ENCODE data around the gene COBL.

COBL gene

DNA sequence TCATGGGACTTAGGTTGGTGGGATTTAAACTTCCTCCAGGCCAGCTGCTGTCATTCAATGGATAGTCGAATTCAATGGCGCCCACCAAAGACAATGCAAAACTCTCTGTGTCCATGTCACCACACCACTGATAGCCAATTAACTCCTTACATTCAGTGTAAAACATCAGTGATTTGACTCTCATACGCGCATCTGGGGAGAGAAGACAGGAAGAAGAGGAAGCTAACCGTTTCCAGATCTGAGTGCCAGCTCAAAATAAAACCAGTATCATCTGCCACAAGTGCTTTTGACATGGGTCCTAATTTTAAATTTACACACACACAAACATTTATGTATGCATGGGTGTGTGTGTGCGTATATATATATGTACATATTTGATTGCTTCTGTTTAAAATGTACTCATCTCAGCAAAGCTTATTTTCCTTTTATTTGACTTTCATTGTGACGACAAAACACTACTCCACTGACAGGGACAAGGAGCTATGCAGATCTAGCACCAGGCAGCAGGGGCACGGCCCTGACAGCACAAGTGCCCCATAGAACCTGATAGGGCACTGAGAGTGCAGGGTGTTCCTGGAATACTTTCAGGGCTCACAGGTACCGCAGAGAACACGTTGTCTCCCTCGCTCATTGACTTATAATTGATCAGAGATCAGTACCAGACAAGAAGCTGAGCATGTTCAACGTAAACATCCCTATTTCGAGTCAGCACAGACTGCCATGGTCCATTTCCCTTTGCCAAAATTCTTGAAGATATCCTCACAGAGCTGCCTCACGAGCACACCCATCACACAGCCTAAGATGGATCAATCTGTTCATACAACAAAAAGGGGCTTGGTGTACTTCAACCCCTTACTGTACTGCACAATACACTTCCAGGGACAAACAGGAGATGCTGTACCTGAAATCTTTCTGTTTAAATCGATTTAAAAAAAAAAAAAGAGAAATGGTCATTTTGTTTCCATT, 176.1 kb downstream of the COBL start:
- no peak for DNase-seq

DNA sequence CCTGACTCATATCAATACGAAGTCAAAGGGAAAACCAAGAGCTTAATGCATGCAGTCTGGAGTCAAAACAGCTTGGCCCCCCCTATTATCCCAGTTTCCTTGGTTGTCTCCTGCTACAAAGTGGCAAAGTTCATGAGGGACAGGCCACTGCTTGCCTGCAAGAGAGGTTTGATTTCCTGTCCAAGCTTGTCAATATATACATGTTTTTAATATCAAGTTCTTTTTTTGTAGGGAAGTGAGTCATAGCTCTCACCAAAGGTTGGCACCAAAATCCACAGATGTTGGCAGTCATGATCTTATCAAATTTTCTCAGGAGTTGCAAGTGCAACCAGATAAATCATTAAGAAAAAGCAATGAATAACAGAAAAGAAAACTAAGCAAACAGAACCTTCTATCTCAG, 176.8 kb downstream of the COBL start:
- DNase-seq = no peak

DNA sequence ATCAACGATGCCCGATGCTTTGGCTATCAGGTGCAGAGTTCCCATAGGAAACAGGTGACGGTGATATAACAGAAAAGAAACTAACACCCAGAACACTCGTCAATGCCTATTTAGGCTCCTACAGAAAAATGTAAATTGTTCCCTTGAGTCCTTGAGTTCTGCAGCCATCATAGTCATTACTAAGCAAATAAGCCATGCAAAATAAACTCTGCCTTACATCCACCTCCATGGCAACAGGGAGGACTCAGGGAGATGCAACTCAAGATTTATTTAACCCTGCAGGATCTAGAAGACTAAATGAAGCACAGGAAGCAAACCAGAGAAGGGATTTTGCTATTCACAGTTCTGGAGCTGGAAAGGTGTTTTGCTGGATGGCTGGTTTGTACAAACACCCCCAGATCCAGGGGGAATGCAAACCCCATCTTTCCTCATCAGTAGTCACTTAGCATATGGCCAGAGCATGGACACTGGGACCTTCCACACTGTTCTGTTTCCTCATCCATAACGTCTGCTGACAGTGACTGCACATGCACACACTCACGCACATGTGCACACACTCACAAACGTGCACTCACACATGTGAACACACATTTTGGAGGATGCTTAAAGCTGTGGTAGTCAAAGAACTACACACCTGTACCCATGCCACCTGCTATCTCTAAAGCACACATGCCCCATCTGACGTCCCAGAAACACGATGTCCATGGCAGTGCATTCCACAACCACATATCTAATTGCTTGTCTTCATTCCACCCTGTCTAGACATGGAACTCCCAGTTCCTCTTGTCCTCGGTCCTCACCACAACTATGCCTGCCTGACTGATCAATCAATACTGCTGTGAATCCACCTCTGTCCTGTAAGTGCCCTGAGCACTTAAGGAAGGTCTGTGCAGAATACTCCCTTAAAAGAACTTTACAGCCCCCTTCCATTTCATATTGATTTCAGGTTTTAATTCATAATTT, 178.2 kb downstream of the COBL start:
- no peak for DNase-seq

DNA sequence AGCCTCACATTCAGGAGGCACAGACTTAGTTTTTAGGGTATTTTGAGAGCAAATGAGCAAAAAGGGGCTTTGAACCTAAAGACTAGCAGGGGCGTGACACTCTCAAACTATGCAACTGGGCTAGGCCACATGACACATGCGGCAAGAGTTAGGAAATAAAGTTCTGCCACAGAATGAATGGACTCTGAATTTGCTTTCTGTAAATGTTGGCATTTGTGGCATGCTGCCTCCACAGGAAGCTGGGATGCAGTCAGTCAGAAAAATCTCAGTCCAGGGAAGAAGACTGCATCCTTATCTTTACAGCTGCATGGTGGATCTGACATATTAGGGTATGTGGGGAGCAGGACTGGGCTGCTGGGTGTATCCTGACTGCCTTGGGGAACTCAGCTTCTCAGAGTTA, 181.0 kb downstream of the COBL start:
- DNase-seq = no peak

DNA sequence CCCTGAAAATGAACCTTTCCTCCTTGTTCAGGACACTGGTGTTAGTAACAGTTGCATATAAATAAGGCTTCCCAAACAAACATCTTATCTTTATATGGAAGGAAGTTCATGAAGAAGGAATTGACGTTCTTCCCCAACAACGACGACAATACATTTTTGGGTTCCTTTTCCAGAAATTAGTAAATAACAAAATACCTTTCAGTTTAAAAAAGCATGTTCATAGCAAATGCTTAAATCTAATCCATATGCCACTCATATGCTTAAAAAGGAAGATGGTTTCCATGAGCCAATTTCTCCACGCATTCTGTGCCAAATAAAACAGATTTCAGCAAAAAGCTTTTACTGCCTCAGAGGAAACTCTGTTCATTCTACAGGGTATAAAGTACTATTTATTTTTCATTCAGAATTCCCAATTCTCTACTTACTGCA, 182.6 kb downstream of the COBL start:
- DNase-seq = no peak

DNA sequence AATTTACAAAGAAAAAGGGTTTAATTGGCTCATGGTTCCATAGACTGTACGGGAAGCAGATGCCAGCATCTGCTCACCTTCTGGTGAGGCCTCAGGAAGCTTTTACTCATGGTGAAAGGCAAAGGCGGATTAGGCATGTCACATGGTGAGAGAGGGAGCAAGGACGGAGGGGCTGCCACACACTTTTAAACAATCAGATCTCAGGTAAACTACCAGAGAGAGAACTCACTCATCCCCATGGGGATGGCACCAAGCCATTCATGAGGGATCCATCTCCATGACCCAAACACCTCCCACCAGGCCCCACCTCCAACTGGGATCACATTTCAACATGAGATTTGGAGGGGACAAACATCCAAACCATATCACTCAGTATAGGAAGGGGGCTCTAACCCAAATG, 183.9 kb downstream of the COBL start:
- no peak for DNase-seq

DNA sequence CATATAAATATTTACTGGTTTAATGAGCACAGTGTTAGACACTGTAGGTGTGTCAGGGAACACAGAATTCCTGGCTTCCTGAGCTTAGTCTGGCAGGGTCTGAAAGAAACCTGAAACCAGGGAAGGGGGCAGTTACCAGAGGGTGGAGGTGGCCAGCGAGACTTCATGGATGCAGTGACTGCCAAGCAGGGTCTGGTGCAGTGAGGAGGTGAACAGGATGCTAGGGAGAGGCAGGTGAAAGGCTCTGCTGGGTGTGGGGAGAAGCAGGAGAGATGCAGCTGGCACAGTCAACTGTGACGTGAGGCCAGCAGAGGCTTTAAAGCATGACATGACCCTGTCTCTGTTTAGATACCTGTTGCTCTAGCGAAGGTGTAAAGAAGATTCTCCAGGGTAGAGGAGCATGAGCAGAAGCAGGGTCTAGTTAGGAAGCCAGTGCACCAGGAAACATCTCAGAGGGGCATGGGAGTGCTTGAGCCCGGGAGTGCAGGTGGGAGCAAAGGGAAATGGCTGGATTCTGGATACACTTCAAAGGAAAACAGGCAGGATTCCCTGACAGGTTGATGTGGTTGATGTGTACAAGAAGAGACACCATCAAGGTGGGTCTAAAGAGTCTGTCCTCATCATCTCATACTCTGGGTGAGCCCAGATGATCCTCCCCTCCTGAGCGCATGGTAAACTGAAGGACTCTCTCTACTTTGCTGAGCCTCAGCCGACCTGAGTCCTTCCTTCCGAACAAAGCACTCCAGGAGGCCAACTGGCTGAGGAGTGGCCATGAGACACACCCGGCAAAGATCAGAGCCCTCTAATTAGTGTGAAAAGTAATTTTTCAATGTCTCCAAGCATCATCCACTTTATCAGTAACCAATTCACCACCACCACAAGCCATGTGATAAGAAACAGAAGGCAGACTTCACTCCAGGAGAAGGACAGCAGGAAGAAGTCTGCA, 186.8 kb downstream of the COBL start:
- no peak for DNase-seq

DNA sequence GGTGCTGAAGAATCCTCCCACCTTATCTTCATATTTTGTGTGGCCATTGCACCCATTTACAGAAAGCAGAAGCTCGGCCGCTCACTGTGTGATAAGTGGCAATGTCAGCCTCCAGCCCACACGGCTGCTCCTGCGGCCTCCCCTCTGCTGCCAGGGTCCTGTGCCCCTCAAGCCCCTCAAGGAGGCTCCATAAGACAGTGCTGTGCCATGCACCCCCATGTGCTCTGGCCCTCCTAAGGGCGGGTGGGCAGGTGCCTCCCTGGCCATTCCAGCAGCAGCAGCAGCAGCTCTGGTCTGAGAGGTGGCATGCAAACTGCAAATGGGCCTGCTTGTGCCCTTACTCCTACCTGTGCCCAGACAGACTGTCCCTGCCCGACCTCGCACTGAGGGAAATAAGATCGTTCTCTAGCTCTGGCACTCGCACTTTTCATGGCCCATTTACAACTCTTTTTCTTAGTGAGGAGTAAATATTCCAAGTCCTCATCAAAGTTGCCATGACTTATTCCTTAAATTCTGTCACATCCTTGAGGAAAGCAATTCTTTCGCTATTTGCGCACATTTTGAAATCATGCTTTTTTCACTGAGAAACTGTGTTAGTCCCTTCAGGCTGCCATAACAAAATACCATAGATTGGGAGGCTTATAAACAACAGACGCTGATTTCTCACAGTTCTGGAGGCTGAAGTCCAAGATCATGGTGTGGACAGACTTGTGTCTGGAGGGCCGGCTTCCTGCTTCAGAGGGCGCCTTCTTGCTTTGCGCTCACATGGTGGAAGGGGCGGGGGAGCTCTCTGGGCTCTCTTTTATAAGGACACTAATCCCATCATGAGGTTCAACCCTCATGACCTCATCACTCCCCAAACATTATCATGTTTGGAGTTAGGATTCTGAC, 187.8 kb downstream of the COBL start:
- no peak for DNase-seq

DNA sequence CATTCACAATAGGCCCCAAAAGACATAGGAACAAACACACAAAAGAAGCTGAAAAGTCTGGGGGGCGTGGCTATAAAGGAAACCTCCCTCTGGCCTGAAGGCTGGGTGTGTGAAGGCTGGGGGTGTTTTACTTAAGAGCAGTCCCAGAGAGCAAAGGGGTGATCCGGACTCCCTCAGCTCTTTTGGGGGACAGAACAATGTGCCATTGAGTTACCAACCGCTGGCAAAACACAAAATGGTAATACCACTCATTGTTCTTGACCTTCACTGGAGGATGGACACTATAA, 189.0 kb downstream of the COBL start:
- no peak for DNase-seq

DNA sequence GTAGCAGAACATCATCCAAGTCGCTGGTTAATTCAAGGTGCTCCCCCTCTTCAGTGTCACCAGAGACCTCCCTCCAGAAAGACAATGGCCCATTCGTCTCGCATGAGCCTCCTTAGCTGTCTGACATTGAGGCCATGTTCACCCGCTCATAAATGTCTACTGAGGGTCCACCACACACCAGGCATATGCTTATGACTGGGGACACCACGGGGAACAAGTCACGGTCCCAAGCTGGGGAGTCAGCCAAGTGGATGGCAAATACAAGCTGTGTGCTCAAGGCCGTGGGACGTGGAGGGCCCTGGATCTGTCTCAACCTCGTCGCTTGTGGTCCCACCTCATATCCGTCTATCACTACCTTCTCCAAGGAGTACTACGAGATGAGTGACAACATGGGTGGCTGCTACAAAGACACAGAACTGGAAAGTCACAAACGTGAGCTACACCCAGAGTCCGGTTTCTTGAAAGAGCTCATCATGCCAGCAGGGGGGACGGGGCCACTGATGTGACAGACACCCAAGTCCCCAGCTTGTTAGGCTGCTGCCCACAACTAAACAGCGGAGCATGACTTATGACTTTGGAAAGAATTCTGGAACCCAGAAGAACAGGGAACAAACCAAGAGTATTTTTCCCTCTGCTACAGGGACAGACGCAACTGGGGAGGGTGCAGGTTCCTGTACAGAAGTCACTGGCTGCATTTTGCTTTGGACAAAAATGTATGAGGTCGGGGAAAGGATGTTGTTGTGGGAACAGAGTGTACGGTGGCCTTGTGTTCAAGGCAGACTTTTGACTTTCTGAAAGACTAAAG, 189.6 kb downstream of the COBL start:
- DNase-seq = no peak

DNA sequence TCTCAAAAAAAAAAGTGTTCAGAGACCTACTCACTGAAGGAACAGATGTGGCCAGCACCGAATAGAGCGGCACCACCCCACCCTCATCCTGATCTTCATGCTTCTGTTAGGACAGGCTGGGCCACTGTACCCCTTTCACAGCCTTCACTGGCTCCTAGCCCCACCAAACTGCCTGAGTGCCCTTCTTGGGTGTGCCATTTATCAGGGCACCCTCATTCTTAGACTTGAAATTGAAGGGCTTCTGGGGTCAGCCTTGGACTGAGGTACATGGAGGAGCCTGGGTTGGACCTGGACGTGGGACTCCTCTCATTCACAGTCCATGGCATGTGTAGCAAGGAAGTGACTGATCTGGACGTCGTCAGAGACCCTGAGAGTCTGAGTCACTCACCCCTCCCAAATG, 190.3 kb downstream of the COBL start:
- DNase-seq = no peak

DNA sequence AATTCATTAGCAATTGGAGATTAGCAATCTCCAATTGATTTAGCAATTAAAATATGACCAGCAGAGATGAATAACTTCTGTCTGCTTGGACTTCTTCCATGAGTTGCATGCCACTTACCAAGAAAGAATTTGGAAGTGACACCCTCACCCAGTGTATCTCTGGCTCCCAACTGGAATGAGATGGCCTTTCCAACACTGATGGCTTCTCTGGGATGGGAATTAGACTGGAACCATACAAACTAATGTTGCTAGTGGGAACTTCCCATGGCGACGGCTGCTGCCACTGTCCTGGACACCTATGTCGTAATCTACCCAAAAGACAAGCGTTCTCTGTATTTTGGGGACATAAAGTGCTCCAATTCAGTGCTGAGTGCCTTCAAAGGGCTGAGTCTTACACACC, 192.3 kb downstream of the COBL start:
- DNase-seq = no peak

DNA sequence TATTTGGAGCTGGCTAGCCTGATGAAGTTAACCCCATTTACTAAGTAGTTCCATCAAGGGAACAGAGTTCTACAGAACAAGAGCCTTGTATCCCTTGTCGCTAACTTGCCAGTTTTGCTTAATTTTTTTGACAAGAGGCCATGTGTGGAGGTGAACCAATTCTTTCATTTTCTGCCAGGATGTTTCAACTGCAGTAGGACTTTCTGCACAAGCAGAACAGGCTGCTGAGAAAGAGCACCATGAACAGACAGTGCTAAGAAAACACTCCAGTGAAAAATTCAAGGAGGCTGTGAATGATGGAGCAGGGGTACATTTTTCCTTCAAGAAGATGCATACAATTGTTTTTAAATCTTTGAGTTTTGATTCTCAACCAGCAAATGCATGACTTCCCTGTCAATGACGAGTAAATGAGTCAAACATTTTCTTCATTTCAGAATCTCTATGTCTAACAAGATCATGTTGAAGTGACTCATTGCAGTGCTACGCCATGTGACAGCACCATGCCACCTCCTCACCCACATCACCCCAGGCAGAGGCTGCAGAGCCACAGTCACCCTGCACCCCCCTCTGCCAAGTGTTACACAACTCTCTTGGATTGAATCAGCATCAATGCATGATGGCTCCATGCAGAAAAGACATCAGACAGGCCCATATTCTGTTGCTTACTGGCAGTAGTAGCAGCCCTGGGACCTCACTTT, 193.1 kb downstream of the COBL start:
- no peak for DNase-seq

DNA sequence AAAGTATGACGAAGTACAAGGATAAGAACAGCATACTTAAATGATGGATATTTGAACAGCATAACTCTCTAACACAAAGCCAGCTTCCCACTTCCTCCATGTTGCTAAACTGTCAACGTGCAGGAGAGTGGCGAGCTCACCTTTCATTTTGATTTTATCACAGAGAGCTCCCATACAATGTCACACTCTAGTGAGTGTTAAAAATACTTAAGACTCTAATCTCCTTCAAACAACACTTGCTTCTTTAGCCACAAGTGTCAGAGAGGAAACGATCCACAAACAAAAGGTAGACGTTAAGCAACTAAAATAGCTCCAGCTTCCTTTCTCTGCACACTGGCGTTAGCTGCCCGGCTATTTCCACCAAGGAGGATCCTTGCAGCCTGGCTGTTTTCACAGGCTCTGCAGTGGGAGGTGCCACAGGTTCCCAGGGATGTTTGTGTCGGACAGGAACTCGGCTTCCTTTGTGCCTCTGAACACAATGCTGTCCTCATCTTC, 194.6 kb downstream of the COBL start:
- no peak for DNase-seq

DNA sequence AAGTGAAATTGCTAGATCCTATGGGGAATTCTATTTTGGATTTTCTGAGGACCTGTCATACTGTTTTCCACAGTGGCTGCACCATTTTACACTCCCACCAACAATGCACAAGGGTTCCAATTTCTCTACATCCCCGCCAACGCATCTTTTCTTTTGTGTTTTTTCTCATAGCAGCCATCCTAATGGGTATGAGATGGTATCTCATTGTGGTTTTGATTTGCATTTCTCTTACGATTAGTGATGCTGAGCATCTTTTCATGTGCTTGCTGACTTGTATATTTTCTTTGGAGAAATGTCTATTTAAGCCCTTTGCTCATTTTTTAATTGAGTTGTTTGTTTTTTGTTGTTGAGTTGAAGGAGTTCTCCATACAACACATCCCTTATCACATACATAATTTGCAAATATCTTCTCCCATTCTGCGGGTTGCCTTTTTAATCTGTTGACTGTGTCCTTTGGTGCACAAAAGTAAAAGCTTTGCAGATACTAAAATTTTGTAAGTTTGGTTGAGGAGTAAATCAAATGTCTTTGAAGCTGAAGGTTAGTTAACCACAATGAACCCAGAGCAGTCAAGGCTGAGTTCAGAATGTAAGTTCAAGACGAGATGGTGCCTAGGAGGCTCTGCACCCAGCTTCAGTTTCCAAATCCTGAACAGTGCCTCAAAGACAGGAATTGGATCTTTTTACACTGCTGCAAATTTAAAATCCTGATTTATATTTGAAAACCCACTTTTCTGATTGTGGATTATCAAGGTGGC, 195.4 kb downstream of the COBL start:
- no peak for DNase-seq

DNA sequence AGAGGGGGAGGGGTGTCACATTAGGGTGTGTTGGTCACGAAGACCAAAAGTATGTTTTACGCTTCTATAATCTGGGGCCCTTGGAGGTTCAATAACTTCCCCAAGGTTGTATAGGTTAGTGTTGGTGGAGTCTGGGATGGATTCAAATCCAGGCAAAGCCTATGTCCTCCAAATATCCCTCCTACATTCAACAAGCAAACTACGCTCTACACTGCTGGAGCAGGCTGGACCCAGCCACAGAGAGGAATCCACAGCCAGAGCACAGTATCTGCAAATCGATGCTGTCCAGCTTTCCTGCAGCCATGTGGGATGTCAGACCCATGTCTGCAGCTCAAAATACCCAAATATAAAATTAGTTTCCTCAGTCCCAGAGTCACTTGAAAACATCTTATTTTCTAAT, 198.0 kb downstream of the COBL start:
- no peak for DNase-seq

DNA sequence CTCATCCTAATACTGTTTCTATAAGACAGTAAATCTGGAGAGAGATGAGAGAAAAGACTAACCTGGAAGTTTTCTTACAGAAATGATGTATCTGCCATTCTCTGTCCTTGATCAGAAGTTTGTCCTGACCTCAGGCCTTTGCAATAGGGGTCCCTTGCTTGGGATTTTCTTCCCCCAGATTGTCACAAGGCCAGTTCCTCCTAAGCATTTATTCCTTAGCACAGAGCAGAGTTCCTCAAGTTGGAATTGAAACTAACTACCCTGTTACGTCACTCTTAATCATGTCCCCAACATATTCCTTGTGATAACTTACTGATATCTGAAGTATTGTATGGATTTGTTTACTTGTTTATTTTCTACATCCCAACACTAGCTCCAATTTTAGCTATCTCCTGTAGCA, 202.1 kb downstream of the COBL start:
- no peak for DNase-seq

DNA sequence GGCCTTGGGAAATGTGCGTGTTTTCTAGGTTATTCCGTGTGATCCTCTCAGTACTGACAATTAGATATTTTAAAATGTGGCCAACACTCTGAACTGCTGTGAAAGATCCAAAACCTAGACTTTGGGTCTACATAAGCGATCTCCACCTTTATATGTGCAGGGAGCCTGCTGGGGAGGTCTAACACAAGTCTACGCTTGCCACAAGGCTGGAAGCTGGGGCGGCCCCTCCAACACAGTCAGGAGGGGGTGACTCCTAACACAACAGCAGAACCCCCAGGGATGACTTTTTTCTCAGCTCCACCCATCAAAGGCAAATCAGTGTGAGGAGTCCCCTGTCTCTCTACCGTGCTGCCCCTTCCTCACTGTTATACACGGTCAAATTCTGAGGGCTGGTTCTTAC, 202.6 kb downstream of the COBL start:
- no peak for DNase-seq

DNA sequence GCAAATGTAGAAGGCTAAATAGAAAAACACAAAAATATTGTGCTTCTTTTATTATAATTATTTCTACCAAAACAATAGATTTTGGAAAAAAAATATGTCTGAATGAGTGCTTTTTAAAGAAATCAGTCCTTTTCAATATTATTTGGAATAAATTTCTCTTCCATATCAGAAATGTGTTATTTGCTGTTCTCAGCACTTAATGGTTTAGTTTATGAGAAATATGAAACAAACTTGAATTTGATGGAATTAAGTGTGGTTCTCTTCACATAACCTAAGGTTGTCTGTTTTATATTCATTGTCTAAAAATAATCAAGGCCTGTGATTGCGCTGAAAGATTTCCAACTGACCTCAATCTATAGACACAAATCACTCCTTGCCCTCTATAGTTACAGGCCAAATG, 203.0 kb downstream of the COBL start:
- no peak for DNase-seq
